B cell (primary cell): ENCODE results near the gene PSMD9.

Experiments used
- CTCF ChIP-seq: fragments of 200-600 bp; IDR thresholded peaks from one replicate; pipeline ENCODE4 v1.8.0; 2022; ENCODE audit warnings: antibody characterized with exemption, mild to moderate bottlenecking
- EZH2 ChIP-seq: IDR thresholded peaks from 2 replicates; pipeline ENCODE4 v1.6.1; 2012; ENCODE audit warnings: borderline replicate concordance, low read depth, mild to moderate bottlenecking, moderate library complexity, low read length; ENCODE audit not compliant: insufficient read depth, poor library complexity, severe bottlenecking

- TF ChIP-seq CTCF (no peak), EZH2 (no peak)
These were observed 31.0 kb upstream of the PSMD9 start for GRCh38 chr12:121857322-121858246.
